Thoracic aorta (tissue), 2 donors: ENCODE measurements around the gene CELA3A. TPM values are rescaled to one million over a fixed set of nuclear protein-coding genes. Genes with fewer than 3 reads are reported as not detected.

Experiments used
- ATAC-seq: fragments of 150-250 bp; one replicate; pipeline ENCODE4 v1.8.0; 2017; ENCODE audit warnings: low read depth; ENCODE audit not compliant: insufficient number of reproducible peaks, low FRiP score
- DNase-seq: peaks from one replicate; pipeline ENCODE4 v3.0.0-alpha.2; 2020; ENCODE audit warnings: low spot score
- H3K27ac ChIP-seq, 2 donors: fragments of 200-600 bp; sonication (generic); 1 replicate in 1 of 2; 2 replicates in 1 of 2; pipeline ENCODE4 v1.5.1; 2016; ENCODE audit warnings: mild to moderate bottlenecking in 2 of 2, moderate library complexity in 2 of 2
- H3K27me3 ChIP-seq: fragments of 200-600 bp; sonication (generic); replicated peaks from 2 replicates; pipeline ENCODE4 v1.6.0; 2016; ENCODE audit warnings: mild to moderate bottlenecking; ENCODE audit not compliant: insufficient read depth
- H3K36me3 ChIP-seq: fragments of 200-600 bp; sonication (generic); one replicate; pipeline ENCODE4 v1.5.1; 2016
- H3K4me1 ChIP-seq, 2 donors: fragments of 200-600 bp; sonication (generic); 1 replicate in 1 of 2; 2 replicates in 1 of 2; pipeline versions ENCODE4 v1.5.1 to v1.6.0; 2016; ENCODE audit warnings: low read depth in 2 of 2, mild to moderate bottlenecking in 1 of 2; ENCODE audit not compliant: control insufficient read depth in 1 of 2
- H3K4me3 ChIP-seq: fragments of 200-600 bp; sonication (generic); 2 replicates; pipeline ENCODE4 v1.5.1; 2016; ENCODE audit warnings: mild to moderate bottlenecking
- H3K9me3 ChIP-seq: fragments of 200-600 bp; sonication (generic); 2 replicates; pipeline ENCODE4 v1.5.1; 2016
- CTCF ChIP-seq: fragments of 200-600 bp; sonication (generic); IDR thresholded peaks from one replicate; pipeline ENCODE4 v1.5.1; 2019; ENCODE audit warnings: antibody characterized with exemption
- total RNA-seq, 2 donors: library from RNA; depleted of rRNA; stranded (reverse); fragments of >200 nt; gene quantifications; one replicate each; pipeline versions ENCODE4 v1.1.0 to v1.2.3, GENCODE V29; 2016

The CELA3A gene, protein sequence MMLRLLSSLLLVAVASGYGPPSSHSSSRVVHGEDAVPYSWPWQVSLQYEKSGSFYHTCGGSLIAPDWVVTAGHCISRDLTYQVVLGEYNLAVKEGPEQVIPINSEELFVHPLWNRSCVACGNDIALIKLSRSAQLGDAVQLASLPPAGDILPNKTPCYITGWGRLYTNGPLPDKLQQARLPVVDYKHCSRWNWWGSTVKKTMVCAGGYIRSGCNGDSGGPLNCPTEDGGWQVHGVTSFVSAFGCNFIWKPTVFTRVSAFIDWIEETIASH
- total RNA-seq, result 1 to 10 TPM; 2.0 to 6.6 TPM

DNA sequence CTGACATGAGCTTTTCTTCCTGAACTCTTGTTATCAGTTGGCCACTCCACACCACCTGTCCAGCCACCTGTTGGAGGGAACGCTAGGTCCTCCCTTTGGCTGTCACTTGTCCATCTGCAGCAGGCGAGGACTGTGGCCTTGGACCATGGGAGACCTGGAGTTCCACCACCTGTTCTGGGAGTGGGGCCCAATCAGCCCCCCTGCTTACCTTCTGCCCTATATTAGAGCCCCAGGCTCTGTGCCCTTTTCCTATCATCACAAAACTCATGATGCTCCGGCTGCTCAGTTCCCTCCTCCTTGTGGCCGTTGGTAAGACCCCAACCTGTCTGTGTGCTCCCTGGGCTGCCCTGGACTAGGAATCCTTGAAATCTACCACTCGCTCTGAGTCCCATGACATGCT is at the start of gene CELA3A:
CELA3A (plus strand) TSS at position 249 of the 400 bp plus-strand sequence; CDS start at position 267, 18 bp downstream.
- no peak for DNase-seq
- H3K4me1 ChIP-seq, result no peaks in the 10 kb centered on the region
- TF ChIP-seq CTCF, result no peak

GRCh38 chr1:21952786-21953520 is 48.5 kb upstream of the CELA3A start:
- H3K27me3 ChIP-seq, result no peaks in the 10 kb centered on the region
- H3K36me3 ChIP-seq, result no peaks in the 10 kb centered on the region
- DNase-seq (no peak), ATAC-seq (no peak)
- no peak for TF ChIP-seq CTCF
- no peak overlapping the region for H3K27ac ChIP-seq
- H3K9me3 ChIP-seq, result no peaks in the 10 kb centered on the region
- no peak overlapping the region for H3K4me3 ChIP-seq
- peaks cover 5 to 23% of the 10 kb centered on the region in 2 donors for H3K4me1 ChIP-seq

More for the DNA sequence above, at the start of gene CELA3A:
- no peak for ATAC-seq
- Histone ChIP-seq H3K27me3 (no peaks in the 10 kb centered on the region), H3K36me3 (no peaks in the 10 kb centered on the region), H3K27ac (no peak within 1 kb of the TSS), H3K4me3 (no peak within 1 kb of the TSS), H3K9me3 (no peaks in the 10 kb centered on the region)

DNA sequence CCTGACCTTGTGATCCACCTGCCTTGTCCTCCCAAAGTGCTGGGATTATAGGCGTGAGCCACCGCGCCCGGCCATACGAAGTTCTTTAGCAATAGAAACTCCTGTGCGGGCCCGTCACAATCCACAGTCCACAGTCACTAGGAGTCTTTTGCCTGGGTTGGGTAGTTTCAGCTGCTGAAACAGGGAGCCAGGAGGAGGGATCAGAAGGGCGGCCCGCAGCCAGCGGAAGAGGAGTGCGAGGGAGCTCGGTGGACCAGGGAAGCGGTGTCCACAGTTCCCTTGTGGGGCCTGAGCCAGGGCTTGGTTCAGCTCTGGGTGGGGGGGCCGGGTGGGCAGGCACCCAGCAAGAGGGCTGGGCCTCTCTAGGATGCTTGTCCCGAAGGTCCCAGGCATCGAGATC is 46.4 kb upstream of the CELA3A start:
- no peak for DNase-seq

GRCh38 chr1:21955501-21956281 is 45.8 kb upstream of the CELA3A start:
- ATAC-seq (peak; percentile 17), DNase-seq (no peak)
- Histone ChIP-seq H3K36me3 (no peaks in the 10 kb centered on the region), H3K4me3 (no peak overlapping the region), H3K27me3 (no peaks in the 10 kb centered on the region), H3K27ac (peak overlapping the region; percentile 72 to 75), H3K4me1 (peaks cover 5 to 23% of the 10 kb centered on the region in 2 donors), H3K9me3 (no peaks in the 10 kb centered on the region)
- no peak for TF ChIP-seq CTCF

More for the DNA sequence above, 46.4 kb upstream of the CELA3A start:
- Histone ChIP-seq H3K27ac (peak overlapping the region in 1 of 2 donors; percentile 75), H3K4me1 (peaks cover 5 to 23% of the 10 kb centered on the region in 2 donors), H3K27me3 (no peaks in the 10 kb centered on the region), H3K4me3 (no peak overlapping the region), H3K36me3 (no peaks in the 10 kb centered on the region), H3K9me3 (no peaks in the 10 kb centered on the region)
- no peak for TF ChIP-seq CTCF
- ATAC-seq, result no peak
